ENCODE data around the gene TAGLN2.

TAGLN2 gene

GRCh38 chr1:159935305-159935704, 10.0 kb upstream of the TAGLN2 start:
- H3K27ac Mint-ChIP-seq = peak overlapping the region; percentile 37
- DNase-seq = no peak
- H3K36me3 Mint-ChIP-seq = no peaks in the 10 kb centered on the region
- no peak overlapping the region for H3K4me3 Mint-ChIP-seq
- no peaks in the 10 kb centered on the region for H3K9me3 Mint-ChIP-seq
- ATAC-seq (replicated peaks) = no peak
- peaks cover 60 to 82% of the 10 kb centered on the region in 2 donors for H3K4me1 Mint-ChIP-seq
- peaks cover 6 to 8% of the 10 kb centered on the region in 2 donors for H3K27me3 Mint-ChIP-seq

DNA sequence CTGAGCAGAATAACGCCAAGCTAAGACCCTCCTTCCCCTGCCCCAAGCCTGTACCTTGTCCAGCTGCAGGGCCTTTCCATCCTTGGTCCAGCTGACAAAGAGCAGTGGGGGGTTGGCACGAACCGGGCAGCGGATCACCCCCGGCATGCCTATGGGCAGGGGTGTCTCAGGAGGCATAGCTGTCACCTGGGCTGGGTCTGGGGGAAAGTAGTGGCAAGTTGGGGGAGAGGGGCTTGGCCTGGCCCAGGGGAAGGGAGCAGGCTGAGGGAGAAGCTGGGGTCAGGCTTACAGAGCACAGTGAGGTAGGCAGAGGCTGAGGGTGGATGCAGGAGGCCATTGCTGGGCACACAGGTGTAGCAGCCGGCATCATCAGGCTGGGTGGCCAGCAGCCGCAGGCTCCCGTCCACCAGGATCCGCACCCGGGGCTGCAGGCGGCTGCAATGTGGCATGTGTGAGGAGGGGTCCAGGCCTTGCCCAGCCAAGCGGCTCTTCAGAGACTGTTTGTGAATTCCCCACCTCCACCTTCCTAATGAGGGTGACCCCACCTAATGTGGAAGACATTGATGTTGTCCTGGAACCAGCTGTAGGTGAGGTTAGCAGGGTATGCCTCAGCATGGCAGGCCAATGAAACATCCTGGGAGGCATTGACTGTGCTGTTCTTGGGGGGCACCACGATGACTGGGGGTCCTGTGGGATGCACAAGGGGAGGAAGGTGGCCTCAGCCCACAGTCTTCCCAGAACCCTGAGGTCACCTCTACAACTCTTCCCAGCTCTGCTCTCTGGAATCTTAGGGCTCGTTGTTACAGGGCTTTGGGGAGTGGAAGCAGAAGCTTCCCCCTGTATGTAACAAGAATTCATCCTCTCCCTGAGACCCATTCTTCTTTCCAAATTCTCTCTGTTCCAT, 9.1 kb upstream of the TAGLN2 start:
- no peak for DNase-seq
- H3K4me1 Mint-ChIP-seq = peaks cover 57 to 74% of the 10 kb centered on the region in 2 donors
- no peak overlapping the region for H3K4me3 Mint-ChIP-seq
- no peaks in the 10 kb centered on the region for H3K36me3 Mint-ChIP-seq
- no peak overlapping the region for H3K27ac Mint-ChIP-seq
- peaks cover 6 to 8% of the 10 kb centered on the region in 2 donors for H3K27me3 Mint-ChIP-seq
- no peaks in the 10 kb centered on the region for H3K9me3 Mint-ChIP-seq
- ATAC-seq (replicated peaks) = no peak

DNA sequence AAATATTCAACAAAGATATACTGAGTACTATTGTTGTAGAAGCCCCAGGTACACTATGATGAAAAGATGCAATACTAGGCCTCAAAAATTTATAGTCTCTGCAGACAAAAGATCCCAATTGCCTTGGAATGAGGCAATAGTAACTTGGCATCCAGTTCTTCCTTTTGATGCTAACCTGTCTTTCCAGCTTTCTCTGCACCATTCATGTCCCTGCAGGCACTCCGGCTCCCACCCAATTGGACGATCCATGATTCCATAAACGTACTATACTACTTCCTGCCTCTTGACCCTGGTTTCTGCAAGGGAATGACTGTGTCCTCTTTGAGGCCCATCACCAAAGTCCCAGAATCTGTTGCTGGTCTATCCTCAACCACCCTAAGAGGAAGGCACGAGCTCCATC, 8.0 kb upstream of the TAGLN2 start:
- H3K4me3 Mint-ChIP-seq = no peak overlapping the region
- H3K27ac Mint-ChIP-seq = no peak overlapping the region
- DNase-seq = no peak
- H3K9me3 Mint-ChIP-seq = no peaks in the 10 kb centered on the region
- peaks cover 51 to 64% of the 10 kb centered on the region in 2 donors for H3K4me1 Mint-ChIP-seq
- ATAC-seq (replicated peaks) = no peak
- H3K36me3 Mint-ChIP-seq = no peaks in the 10 kb centered on the region
- peaks cover 6 to 8% of the 10 kb centered on the region in 2 donors for H3K27me3 Mint-ChIP-seq

DNA sequence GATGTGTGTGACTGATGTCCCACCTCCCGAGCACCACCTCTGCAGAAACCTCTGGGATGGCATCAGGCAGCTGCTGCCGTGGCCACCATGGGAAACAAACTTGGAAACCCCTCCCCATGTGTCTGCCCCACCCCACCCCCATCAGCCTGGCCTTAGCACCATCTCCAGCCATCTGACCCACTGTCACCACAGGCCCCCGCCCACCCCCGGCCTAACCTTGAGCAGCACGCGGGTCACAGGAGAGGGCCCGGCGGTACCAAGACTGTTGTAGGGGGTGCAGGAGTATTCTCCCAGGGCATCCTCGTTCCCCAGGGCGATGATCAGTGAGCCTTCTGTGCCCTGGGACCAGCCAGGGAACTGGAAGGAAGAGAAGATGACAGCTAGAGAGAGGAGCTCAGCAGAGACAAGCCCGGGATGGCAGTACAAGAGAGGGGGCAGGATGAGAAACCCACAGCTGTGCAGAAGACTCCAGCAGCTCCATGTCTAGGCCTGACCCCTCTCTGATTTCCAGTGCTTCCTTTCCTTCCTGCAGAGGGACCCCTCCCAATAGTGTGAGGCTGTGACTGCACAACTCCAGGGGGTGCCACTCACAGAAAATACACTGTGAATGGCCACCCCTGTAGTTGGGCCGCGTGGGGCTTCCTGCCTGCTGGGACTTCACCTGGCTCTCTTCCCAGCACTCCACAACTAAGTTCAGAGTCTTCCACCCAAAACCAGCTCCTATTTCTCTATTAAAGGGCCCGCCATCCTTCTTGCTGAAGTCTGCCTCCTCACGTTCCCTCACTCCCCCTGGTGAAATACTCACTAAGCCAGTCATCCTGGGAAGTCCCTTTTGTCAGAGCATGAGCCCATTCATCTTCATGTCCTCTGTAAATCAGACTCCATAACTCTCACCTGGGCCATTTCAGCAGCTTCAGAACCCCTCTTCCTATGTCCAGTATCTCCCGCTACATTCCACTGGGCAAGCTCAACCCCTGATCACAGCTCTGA, 7.3 kb upstream of the TAGLN2 start:
- peaks cover 6 to 8% of the 10 kb centered on the region in 2 donors for H3K27me3 Mint-ChIP-seq
- no peak for DNase-seq
- H3K4me1 Mint-ChIP-seq = peaks cover 44 to 57% of the 10 kb centered on the region in 2 donors
- ATAC-seq (replicated peaks) = no peak
- no peak overlapping the region for H3K4me3 Mint-ChIP-seq
- no peaks in the 10 kb centered on the region for H3K36me3 Mint-ChIP-seq
- no peaks in the 10 kb centered on the region for H3K9me3 Mint-ChIP-seq
- H3K27ac Mint-ChIP-seq = no peak overlapping the region

GRCh38 chr1:159931795-159932173, 6.5 kb upstream of the TAGLN2 start:
- Mint-ChIP-seq H3K9me3 (no peaks in the 10 kb centered on the region), H3K36me3 (no peaks in the 10 kb centered on the region), H3K27ac (no peak overlapping the region), H3K27me3 (peaks cover 6 to 8% of the 10 kb centered on the region in 2 donors), H3K4me1 (peaks cover 42 to 57% of the 10 kb centered on the region in 2 donors), H3K4me3 (no peak overlapping the region)
- DNase-seq (no peak), ATAC-seq (replicated peaks) (peak in 1 of 2 donors; percentile 25)

GRCh38 chr1:159931101-159931794, 5.9 kb upstream of the TAGLN2 start:
- peak overlapping the region; percentile 65 for H3K27ac Mint-ChIP-seq
- H3K36me3 Mint-ChIP-seq = no peaks in the 10 kb centered on the region
- ATAC-seq (replicated peaks) = no peak
- H3K4me3 Mint-ChIP-seq = no peak overlapping the region
- no peaks in the 10 kb centered on the region for H3K9me3 Mint-ChIP-seq
- DNase-seq = no peak
- H3K4me1 Mint-ChIP-seq = peaks cover 43 to 57% of the 10 kb centered on the region in 2 donors
- peaks cover 6 to 8% of the 10 kb centered on the region in 2 donors for H3K27me3 Mint-ChIP-seq

- H3K27me3 Mint-ChIP-seq = peaks cover 6 to 8% of the 10 kb centered on the region in 2 donors
- no peak overlapping the region for H3K4me3 Mint-ChIP-seq
- no peaks in the 10 kb centered on the region for H3K9me3 Mint-ChIP-seq
- ATAC-seq (replicated peaks) (no peak), DNase-seq (no peak)
- H3K36me3 Mint-ChIP-seq = no peaks in the 10 kb centered on the region
- peaks cover 42 to 57% of the 10 kb centered on the region in 2 donors for H3K4me1 Mint-ChIP-seq
- peak overlapping the region; percentile 65 for H3K27ac Mint-ChIP-seq
Measured at GRCh38 chr1:159930634-159931033, 5.3 kb upstream of the TAGLN2 start.

DNA sequence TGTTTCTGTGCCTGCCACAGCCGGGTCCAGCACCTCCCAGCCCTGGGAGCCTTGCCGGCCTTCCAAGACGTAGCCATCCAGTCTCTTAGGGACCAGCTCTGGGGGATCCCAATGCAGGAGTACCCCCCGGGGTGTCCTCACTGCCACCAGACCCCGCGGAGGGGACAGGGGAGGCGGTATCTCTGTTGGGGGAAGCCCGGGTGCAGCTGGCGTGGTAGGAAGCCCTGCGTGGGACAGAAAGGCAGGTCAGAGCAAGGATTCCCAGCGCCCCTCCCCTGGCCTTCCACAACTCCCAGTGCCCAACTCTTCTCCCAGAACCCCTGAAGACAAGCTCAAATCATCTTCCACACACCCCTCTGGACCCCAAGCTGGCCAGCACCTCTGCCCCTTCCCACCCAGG, 4.9 kb upstream of the TAGLN2 start:
- H3K36me3 Mint-ChIP-seq = peaks cover 2 to 3% of the 10 kb centered on the region in 2 donors
- H3K27me3 Mint-ChIP-seq = peaks cover 6 to 8% of the 10 kb centered on the region in 2 donors
- DNase-seq (no peak), ATAC-seq (replicated peaks) (no peak)
- H3K9me3 Mint-ChIP-seq = no peaks in the 10 kb centered on the region
- no peak overlapping the region for H3K4me3 Mint-ChIP-seq
- peaks cover 42 to 57% of the 10 kb centered on the region in 2 donors for H3K4me1 Mint-ChIP-seq
- peak overlapping the region; percentile 65 for H3K27ac Mint-ChIP-seq

- ATAC-seq (replicated peaks) (no peak), DNase-seq (no peak)
- peaks cover 42 to 54% of the 10 kb centered on the region in 2 donors for H3K4me1 Mint-ChIP-seq
- peaks cover 7 to 9% of the 10 kb centered on the region in 2 donors for H3K36me3 Mint-ChIP-seq
- H3K27ac Mint-ChIP-seq = no peak overlapping the region
- H3K4me3 Mint-ChIP-seq = no peak overlapping the region
- H3K9me3 Mint-ChIP-seq = no peaks in the 10 kb centered on the region
- H3K27me3 Mint-ChIP-seq = peaks cover 6 to 8% of the 10 kb centered on the region in 2 donors
Measured at GRCh38 chr1:159929155-159930051, 4.1 kb upstream of the TAGLN2 start.

DNA sequence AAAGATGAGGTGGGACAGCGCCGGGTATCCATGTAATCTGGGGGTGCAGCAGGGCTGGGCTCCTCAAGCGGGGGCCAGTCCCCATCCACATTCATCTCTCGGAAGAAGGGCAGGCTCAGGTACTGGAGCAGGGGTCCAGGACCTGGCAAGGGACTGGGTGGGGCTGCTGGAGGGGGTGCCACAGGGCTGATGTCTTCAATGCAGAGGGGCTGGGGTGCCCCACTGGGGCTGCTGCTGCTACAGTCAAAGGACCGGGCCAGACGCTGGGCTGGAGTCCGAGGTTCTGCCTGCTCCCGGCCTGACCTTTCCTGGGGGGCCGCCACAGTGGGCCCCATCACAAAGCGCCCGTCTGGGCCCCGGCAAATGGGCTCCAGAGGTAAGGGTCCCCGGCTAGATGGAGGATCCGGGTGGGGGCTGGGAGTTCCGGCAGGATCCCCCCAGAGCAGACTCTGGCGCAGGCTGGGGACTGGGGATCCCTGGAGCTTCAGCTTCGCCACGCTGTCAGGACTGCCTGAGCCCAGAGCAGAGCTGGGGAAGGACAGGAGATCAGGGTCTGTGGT, 3.3 kb upstream of the TAGLN2 start:
- peaks cover 38 to 51% of the 10 kb centered on the region in 2 donors for H3K4me1 Mint-ChIP-seq
- H3K27ac Mint-ChIP-seq = no peak overlapping the region
- DNase-seq = no peak
- no peak overlapping the region for H3K4me3 Mint-ChIP-seq
- H3K9me3 Mint-ChIP-seq = no peaks in the 10 kb centered on the region
- peaks cover 6 to 8% of the 10 kb centered on the region in 2 donors for H3K27me3 Mint-ChIP-seq
- peaks cover 11 to 17% of the 10 kb centered on the region in 2 donors for H3K36me3 Mint-ChIP-seq
- no peak for ATAC-seq (replicated peaks)

DNA sequence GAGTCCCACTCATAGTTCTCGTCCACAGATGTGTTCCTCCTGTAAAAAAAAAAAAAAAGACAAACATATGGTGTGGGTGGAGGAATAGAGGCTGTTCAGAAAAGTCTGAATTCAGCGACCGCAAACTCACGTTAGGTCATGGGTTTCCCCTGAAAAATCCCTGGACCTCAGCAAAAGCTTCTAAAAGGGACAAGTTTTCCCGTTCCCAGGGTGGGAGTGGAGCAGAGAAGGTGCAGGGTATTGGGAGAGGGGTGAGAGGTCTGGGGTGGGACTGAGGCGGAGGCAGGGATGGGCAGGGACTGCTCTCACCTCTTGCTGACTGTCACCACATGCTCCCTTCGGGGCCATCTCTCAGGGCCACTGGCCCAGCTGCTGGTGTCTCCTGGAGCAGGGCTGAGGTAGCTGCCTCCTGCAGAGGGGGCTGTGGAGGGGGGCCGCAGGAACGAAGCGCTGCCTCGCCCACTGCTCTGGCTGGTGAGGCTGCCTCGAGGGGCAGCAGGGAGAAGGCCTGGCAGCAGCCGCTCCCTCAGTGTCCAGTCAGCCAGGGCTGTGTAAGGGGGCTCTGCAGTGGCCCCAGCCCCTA, 2.6 kb upstream of the TAGLN2 start:
- H3K36me3 Mint-ChIP-seq = peaks cover 17 to 24% of the 10 kb centered on the region in 2 donors
- peaks cover 39 to 51% of the 10 kb centered on the region in 2 donors for H3K4me1 Mint-ChIP-seq
- H3K27me3 Mint-ChIP-seq = peaks cover 6 to 8% of the 10 kb centered on the region in 2 donors
- no peak for ATAC-seq (replicated peaks)
- no peak overlapping the region for H3K4me3 Mint-ChIP-seq
- H3K9me3 Mint-ChIP-seq = no peaks in the 10 kb centered on the region
- no peak overlapping the region for H3K27ac Mint-ChIP-seq
- no peak for DNase-seq

DNA sequence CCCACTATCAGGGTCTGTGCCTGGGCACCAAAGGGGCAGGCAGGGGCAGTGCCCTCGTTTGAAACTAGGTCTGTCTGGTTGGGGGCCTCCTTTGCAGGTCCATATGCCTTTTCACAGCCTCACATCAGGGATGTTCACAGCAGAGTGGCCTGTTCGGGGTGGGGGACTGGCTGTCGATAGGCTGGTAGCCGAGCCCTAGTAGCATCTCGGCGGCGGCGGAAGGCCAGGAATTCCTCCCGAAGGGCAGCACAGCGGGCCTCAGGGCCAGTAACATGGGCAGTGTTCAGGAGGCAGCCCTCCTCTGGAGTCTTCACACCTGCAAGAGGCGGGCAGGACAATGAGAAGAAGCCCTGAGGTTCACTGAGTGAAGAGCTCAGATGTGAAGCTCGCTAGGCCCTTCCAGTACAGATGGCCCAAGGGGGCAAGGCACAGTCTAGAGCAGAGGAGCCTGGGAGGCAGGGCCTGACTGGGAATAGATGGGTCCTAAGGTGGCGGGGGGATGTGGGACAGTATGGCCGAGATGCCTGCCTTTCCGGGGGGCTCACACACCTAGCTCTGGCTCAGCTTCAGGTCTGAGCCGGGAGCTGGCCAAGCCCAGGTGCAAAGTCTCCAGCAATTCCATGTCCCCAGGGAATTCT, 2.0 kb upstream of the TAGLN2 start:
- Mint-ChIP-seq H3K36me3 (peaks cover 21 to 28% of the 10 kb centered on the region in 2 donors), H3K4me3 (no peak overlapping the region), H3K27me3 (peaks cover 6 to 8% of the 10 kb centered on the region in 2 donors), H3K27ac (no peak overlapping the region), H3K9me3 (no peaks in the 10 kb centered on the region), H3K4me1 (peaks cover 40 to 51% of the 10 kb centered on the region in 2 donors)
- no peak for ATAC-seq (replicated peaks)
- DNase-seq = no peak

All from stimulated activated naive B cell treated with anti-CD40 and anti-IgM and Interleukin-4, amounts not matched to agents 10 μg/mL and 1 μg/mL and 100 μg/mL, for 72 hours (primary cell).